Measurements from ENCODE around the gene CHGA.
A peak's percentile ranks its signal among the peaks of the same experiment; 100 is the strongest.

Gene CHGA

DNA sequence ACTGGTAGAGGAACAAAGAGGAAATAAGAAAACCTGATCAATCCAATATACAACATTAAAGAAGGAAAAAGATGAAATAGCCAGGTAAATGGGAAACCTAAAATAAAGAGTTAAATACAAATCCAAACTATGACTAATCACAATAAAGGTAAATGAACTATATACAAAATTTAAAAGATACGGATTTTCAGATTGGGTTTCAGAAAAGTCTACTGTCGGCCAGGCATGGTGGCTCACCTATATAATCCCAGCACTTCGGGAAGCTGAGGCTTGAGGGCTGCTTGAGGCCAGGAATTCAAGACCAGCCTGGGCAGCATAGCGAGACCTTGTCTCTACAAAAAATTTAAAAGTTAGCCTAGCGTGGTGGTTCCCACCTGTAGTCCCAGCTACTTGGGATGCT, 39.9 kb upstream of the CHGA start:
- DNase-seq (ENCODE audit: extremely low spot score) = no peak
- TF ChIP-seq LEF1 (IDR thresholded peaks at IDR 0.05; ENCODE audit: borderline replicate concordance) = no peak
- no peak for TF ChIP-seq FOXM1 (IDR thresholded peaks at IDR 0.05; ENCODE audit: borderline replicate concordance)
- no peak for TF ChIP-seq ZNF384 (IDR thresholded peaks at IDR 0.05)
- ChIA-PET CTCF (no interaction called here), POLR2A (no interaction called here)

DNA sequence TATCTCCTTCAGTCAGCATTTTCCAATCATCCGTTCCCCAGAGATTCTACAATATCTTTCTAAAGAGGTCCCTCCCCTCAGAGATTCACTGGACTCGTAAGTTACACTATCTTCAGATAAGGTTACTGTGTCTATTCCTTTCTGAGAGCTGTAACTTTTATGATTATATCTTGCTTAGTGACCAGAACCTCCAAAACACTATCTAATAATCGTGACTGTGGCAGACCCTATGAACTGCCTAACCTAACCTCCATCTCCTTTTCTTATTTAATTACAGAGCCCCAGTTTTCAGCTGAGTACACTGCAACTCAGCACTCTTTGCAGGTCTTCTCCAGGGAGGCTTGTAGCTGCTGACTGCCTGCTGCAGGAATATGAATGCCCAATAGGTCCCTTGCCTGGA, 38.5 kb upstream of the CHGA start:
- no peak for DNase-seq (ENCODE audit: extremely low spot score)
- ChIA-PET POLR2A (no interaction called here), CTCF (no interaction called here)
- TF ChIP-seq SP1 (IDR thresholded peaks at IDR 0.05) = no peak
- no peak for TF ChIP-seq FOXA1 (IDR thresholded peaks at IDR 0.05)
- TF ChIP-seq CTBP1 (IDR thresholded peaks at IDR 0.05; ENCODE audit: borderline replicate concordance) = no peak

DNA sequence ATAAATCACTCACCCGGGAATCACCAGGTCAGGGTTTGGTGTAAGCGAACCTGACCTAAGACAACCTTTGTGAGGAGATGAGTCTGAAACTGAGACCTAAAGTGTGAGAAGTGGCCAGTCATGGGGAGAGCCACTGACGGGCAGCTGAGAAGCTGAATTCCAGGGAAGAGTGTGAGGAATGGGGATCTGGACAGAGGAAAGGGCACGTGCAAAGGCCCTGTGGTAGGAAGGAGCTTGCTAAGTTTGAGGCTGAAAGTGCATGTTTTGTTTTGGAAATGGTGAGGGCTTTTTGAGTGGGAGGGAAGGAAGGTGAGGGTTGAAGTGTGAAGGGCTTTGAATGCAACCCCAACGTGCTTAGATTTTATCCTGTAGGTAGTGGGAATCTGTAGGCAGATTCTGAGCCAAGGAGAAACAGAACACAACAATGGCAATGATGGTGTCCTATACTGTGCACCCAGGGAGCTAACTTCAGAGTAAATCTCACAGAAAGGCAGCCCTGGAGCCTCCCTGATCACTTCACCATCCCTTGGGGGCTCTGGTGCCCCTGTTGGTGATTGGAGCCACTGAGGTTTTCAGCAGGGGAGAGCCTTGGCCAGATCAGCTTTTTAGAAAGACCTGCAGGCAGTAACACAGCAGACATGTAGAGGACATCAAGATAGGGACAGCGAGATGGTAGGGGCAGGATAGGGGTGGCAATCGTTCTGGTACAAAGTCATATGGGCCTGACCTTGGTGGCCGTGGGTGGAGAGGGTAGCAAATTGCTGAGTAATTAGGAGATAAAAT, 37.5 kb upstream of the CHGA start:
- no peak for DNase-seq (ENCODE audit: extremely low spot score)
- no peak for TF ChIP-seq SUZ12 (IDR thresholded peaks at IDR 0.05)
- TF ChIP-seq CTBP1 (IDR thresholded peaks at IDR 0.05; ENCODE audit: borderline replicate concordance) = no peak
- no peak for TF ChIP-seq TARDBP (IDR thresholded peaks at IDR 0.05)
- TF ChIP-seq, protein P1, sequence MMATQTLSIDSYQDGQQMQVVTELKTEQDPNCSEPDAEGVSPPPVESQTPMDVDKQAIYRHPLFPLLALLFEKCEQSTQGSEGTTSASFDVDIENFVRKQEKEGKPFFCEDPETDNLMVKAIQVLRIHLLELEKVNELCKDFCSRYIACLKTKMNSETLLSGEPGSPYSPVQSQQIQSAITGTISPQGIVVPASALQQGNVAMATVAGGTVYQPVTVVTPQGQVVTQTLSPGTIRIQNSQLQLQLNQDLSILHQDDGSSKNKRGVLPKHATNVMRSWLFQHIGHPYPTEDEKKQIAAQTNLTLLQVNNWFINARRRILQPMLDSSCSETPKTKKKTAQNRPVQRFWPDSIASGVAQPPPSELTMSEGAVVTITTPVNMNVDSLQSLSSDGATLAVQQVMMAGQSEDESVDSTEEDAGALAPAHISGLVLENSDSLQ (IDR thresholded peaks at IDR 0.05) = no peak
- no peak for TF ChIP-seq L3MBTL2 (conservative IDR thresholded peaks at IDR 0.05)
- no peak for TF ChIP-seq SP1 (IDR thresholded peaks at IDR 0.05)
- CTCF ChIA-PET = no interaction called here
- POLR2A ChIA-PET = no interaction called here

DNA sequence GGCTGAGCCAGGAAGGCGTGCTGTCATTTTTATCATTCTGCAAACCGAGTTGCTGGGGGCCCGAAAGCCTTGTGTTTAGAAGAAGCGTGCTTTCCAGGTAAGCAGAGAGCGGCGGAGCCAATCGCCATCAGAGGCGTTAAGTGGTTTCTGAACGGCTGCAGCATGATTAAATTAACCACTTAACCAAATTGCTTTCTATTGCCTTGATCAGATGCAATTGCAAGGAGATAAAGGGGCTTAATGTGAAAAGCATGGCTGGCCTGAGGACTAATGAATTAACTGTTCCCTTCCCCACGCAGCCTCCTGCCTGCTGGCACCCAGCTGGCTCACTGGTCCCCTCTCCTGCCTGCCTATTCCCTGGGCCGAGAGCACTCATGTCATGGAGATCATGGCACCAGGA, 36.6 kb upstream of the CHGA start:
- CTCF ChIA-PET = interaction anchor here (0.6 kb wide), 1 partner anchor 227 kb away, joined by 3 read pairs; no protein-coding TSS in a partner anchor
- POLR2A ChIA-PET = no interaction called here
- TF ChIP-seq SP1 (IDR thresholded peaks at IDR 0.05) = no peak
- no peak for DNase-seq (ENCODE audit: extremely low spot score)

DNA sequence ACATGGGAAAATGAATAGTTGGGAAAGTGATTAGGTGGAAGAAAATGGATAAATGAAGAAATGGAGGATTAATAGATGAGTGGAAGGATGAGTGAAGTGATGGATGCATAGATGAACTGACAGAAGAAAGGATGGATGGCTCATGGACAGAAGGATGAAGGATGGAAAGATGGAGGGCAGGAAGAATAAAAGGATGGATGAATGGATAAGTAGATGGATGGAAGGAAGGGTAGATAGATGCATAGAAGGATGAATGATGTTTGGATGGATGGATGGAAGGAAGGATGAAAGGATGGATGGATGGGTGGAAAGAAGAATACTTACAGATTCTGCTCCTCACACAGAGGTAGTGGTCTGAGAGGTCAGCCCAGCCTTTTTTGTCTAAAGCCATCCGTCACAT, 35.8 kb upstream of the CHGA start:
- ChIA-PET CTCF (interaction anchor here (0.6 kb wide), 1 partner anchor 226 kb away, joined by 3 read pairs; no protein-coding TSS in a partner anchor), POLR2A (no interaction called here)
- DNase-seq (ENCODE audit: extremely low spot score) = no peak
- no peak for TF ChIP-seq LEF1 (IDR thresholded peaks at IDR 0.05; ENCODE audit: borderline replicate concordance)
- TF ChIP-seq FOXM1 (IDR thresholded peaks at IDR 0.05; ENCODE audit: borderline replicate concordance) = no peak
- TF ChIP-seq SUZ12 (IDR thresholded peaks at IDR 0.05) = no peak
- TF ChIP-seq SP1 (IDR thresholded peaks at IDR 0.05) = no peak
- TF ChIP-seq ELF4 (IDR thresholded peaks at IDR 0.05) = no peak
- TF ChIP-seq L3MBTL2 (conservative IDR thresholded peaks at IDR 0.05) = no peak
- TF ChIP-seq ARNT (IDR thresholded peaks at IDR 0.05) = no peak
- TF ChIP-seq NFRKB (IDR thresholded peaks at IDR 0.05) = no peak
- no peak for TF ChIP-seq BHLHE40 (IDR thresholded peaks at IDR 0.05; ENCODE audit: borderline replicate concordance)
- no peak for TF ChIP-seq CTBP1 (IDR thresholded peaks at IDR 0.05; ENCODE audit: borderline replicate concordance)
- TF ChIP-seq, protein P1 (IDR thresholded peaks at IDR 0.05) = no peak

DNA sequence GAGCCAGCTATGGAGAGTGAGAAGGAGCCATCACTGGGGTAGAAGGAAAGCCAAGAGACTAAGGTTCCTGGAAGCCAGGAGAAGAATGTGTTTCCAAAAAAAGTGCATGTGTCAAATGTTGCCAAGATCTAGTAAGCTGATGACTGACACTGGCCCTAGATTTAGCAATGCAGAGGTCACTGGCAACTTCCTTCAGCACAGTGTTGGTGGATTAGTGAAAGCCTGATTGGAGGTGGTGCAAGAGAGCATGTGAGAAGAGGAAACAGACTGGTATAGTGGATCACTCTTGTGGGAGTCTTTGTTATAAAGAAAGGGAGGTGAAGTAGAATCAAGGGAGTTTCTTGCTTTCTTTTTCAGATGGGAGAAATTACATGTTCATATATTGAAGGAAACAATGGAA, 34.1 kb upstream of the CHGA start:
- ChIA-PET CTCF (no interaction called here), POLR2A (no interaction called here)
- TF ChIP-seq L3MBTL2 (conservative IDR thresholded peaks at IDR 0.05) (no peak), LEF1 (IDR thresholded peaks at IDR 0.05; ENCODE audit: borderline replicate concordance) (no peak), FOXA1 (IDR thresholded peaks at IDR 0.05) (no peak), ELF4 (IDR thresholded peaks at IDR 0.05) (no peak), FOXM1 (IDR thresholded peaks at IDR 0.05; ENCODE audit: borderline replicate concordance) (no peak), FOXK2 (IDR thresholded peaks at IDR 0.05) (no peak), BHLHE40 (IDR thresholded peaks at IDR 0.05; ENCODE audit: borderline replicate concordance) (no peak), SP1 (IDR thresholded peaks at IDR 0.05) (no peak), HDGF (IDR thresholded peaks at IDR 0.05; ENCODE audit: borderline replicate concordance) (no peak), NFRKB (IDR thresholded peaks at IDR 0.05) (no peak), ARNT (IDR thresholded peaks at IDR 0.05) (no peak), SUZ12 (IDR thresholded peaks at IDR 0.05) (no peak), TARDBP (IDR thresholded peaks at IDR 0.05) (no peak)
- TF ChIP-seq, protein P1 (IDR thresholded peaks at IDR 0.05) = no peak
- no peak for DNase-seq (ENCODE audit: extremely low spot score)

DNA sequence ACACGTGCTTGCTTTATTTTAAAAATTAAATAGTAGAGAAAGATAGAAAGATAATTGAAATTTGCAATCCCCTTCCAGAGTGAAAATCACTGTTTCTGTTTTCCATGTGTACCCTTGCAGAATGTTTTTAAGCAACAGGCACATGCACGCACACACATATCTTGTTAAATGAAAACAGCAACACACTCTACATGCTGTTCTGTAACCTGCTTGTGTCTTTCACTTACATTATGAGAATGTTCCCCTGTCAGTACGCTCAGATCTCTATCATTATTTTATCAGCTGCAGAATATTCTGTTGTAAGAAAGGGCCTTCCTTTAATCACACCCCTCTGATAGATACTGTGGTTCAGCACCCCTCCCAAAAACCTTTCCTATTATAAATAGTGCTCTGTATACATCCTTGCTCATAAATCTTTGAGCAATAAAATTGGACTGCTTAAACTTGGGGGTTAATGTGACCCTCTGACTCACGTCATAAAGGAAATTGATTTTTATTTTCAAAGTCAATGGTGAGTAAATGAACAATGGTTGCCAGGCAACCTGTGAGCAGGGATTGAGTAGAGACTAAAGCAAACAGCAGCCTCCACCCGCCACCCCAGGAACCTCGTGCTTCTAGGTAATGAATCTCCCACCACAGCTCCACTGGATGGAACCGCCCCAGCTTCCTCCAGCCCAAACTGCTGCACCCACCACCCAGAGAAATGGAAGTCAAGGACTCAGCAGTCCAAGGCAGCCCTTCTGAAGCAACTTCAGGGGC, 31.9 kb upstream of the CHGA start:
- no peak for DNase-seq (ENCODE audit: extremely low spot score)
- ChIA-PET CTCF (interaction anchor here (0.5 kb wide), 1 partner anchor 721 kb away, joined by 7 read pairs; no protein-coding TSS in a partner anchor), POLR2A (no interaction called here)
- TF ChIP-seq, protein P1 (IDR thresholded peaks at IDR 0.05) = 0 out of 2 replicates have a peak, but pooled peaks have one; percentile 16
- no peak for TF ChIP-seq SP1 (IDR thresholded peaks at IDR 0.05)

All from HEK293T (cell line).